GM18907 (cell line): ENCODE results near the gene PTPRG.

Source experiments
- ATAC-seq: cut with Tn5 transposase; IDR thresholded peaks from one replicate; pipeline ENCODE4 v1.9.1; 2021; ENCODE audit warnings: mild to moderate bottlenecking, moderate library complexity; ENCODE audit not compliant: unreplicated experiment

Gene PTPRG

GRCh38 chr3:61616586-61616985 lies 55.2 kb downstream of the PTPRG start:
- ATAC-seq = no peak

DNA sequence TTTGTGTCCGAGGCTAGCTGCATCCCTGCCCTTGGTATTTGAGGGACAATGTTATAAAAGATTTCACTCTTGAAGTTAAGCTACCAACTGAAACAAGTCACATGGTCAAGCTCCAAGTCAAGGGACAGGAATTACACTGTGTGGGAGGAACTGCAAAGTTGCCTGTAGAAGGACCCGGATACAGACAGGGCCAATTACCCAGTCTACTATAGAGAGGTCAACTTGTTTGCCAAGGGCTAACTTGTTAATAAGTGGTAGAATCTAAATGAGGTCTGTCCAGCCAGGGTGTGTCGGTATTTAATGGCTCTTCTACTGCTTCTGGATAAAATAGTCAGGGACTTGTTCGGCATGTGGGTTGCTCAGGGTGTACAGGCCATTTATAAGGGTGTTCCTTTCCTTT lies 55.7 kb downstream of the PTPRG start:
- ATAC-seq = no peak

DNA sequence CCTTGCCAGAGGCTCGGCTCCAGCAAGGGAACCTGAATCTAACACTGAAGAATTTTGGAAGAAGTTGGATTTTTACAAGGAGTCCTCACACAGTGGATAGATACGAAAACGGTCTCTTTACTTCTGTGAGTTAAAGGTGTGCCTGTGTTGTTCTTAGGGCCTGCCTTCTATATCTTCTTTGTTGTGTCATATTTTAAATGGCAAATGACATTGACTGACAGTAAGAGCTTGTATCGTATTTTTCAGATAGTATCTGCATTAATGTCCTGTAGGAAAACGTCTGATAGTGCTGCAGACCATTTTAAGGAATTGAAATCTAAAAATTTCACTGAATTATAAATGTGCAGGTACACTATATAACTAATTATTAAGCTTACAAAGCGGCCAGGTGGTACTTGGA lies 56.3 kb downstream of the PTPRG start:
- no peak for ATAC-seq

- no peak for ATAC-seq
Observed at GRCh38 chr3:61618231-61618630, 56.9 kb downstream of the PTPRG start.

- no peak for ATAC-seq
Observed at GRCh38 chr3:61618871-61619270, 57.5 kb downstream of the PTPRG start.

DNA sequence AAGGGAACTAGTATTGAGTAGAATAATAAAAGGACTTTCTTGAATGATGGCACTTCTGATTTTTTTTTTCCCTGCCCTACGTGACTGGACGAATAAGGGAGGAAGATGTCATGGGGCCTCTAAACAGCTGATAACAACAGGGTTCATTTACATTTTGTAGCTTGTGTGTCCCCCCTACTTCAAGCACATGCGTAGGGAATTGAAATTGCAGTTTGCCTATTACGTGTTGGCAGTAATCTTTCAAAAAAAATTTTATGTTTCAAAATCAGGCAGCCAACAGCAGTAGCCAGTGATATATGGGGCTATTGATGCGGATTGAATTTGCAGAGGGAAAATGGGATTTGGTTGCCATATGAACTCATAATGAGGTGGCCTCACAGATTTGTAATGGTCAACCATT lies 58.7 kb downstream of the PTPRG start:
- ATAC-seq = no peak

DNA sequence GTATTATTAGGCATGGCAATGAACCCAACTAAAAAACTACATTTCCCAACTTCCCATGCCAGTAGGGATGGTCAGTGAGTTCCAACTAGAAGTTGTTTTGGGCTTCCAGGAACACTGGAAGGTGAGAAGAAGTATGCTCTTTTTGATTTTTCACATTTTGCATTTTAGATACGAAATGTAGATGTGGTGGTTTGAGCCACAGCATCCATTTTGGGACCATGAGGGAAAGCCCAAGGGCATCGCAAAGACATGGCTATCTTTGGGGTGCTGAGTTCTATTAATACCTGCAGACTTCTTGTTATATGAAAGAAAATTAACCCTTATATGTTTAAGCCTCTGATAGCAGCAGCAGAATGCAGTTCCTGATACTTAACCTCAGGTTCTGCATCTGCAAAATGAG lies 62.9 kb downstream of the PTPRG start:
- no peak for ATAC-seq

DNA sequence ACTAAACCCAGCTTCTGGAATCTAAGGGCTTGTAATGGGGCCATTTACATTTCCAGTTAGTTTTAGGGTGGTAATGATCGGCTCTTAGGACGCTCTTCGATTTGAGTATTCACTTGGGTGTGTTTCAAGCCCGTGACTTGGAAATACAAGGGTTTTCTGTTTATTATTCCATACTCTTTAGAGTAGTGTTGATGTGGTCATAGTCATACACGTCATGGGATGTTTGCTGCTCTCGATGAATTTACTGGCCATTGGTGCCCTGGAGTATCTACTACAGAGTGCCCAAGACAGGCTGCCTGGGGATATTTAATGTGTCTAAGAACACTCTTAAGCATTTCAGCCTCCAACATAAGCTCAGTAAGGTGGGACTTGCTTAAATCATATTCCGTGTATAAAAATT lies 64.1 kb downstream of the PTPRG start:
- no peak for ATAC-seq

GRCh38 chr3:61626484-61626883 lies 65.1 kb downstream of the PTPRG start:
- ATAC-seq = no peak

GRCh38 chr3:61627768-61628185 lies 66.4 kb downstream of the PTPRG start:
- ATAC-seq = no peak

GRCh38 chr3:61628636-61629035 lies 67.3 kb downstream of the PTPRG start:
- ATAC-seq = no peak

DNA sequence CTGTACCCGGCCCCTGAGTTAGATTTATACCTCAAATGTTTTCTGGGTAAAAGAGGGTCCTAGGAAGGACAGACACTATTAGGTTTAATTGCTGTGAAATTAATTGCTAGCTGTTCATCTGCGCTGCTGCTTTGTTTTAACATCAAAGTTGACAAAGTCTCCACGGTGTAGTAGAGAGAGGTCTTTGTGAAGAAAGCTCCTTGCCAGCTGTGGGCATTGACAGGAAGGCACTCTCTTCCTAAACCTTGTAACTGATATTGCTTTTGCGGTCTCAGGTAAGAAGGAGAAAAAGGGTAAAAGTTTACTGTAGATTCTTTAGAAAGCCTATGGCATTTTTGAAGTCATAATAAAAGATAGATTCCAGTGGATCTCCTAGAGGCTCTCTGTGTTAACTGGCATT lies 68.1 kb downstream of the PTPRG start:
- ATAC-seq = no peak

DNA sequence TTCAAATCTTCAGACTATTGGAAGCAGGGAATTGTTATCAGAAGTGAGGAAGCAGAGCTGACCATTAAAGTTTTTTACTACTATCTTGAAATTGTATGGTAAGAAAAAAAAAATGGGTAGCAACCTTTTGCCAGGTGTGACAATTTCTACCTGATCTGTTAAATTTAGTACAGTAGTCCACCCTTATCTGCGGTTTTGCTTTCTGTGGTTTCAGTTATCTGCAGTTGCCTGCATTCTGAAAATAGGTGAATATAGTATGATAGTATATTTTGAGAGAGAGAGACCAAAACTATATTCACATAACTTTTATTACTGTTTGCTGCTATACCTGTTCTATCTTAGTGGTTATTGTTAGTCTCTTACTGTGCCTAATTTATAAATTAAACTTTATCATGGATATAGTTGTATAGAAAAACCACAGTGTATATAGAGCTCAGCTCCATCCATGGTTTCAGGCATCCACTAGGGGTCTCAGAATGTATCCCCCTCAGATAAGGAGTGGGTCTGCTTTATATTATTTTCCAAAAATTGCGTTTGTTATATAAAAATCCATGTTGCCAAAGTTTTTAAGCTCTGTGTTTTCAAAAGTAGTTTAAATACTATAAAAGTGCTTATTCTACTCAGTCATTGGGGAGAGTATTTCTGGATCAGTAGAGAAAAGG lies 69.9 kb downstream of the PTPRG start:
- ATAC-seq = no peak

DNA sequence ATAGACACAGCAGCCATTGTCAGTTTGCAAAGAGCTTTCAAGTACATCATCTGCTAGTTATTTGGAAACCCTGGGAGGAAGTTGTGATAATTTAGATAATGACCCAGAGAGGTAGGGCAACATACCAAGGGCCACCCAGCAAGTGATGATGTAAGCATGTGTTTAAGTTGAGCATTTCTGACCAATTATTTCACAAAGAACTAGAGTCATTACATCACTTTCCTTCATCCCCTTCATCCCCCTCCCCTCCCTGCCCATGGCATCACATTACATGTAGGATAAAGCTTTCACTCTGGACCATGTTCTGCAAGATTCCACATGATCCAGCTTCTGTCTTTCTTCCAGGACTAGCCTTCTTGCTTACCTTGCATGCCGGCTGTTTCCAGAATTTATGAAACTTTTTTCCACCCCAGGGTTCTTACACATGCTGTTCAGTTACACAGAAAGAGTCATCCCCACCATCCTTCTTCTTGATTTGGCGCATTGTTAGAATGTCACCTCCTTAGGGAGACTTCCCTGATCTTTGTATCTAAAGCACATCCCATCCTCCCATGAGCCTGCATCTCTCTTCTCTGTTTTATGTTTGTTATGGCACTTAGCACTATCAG lies 71.3 kb downstream of the PTPRG start:
- no peak for ATAC-seq

- ATAC-seq = no peak
Observed at GRCh38 chr3:61634678-61635077, 73.3 kb downstream of the PTPRG start.

DNA sequence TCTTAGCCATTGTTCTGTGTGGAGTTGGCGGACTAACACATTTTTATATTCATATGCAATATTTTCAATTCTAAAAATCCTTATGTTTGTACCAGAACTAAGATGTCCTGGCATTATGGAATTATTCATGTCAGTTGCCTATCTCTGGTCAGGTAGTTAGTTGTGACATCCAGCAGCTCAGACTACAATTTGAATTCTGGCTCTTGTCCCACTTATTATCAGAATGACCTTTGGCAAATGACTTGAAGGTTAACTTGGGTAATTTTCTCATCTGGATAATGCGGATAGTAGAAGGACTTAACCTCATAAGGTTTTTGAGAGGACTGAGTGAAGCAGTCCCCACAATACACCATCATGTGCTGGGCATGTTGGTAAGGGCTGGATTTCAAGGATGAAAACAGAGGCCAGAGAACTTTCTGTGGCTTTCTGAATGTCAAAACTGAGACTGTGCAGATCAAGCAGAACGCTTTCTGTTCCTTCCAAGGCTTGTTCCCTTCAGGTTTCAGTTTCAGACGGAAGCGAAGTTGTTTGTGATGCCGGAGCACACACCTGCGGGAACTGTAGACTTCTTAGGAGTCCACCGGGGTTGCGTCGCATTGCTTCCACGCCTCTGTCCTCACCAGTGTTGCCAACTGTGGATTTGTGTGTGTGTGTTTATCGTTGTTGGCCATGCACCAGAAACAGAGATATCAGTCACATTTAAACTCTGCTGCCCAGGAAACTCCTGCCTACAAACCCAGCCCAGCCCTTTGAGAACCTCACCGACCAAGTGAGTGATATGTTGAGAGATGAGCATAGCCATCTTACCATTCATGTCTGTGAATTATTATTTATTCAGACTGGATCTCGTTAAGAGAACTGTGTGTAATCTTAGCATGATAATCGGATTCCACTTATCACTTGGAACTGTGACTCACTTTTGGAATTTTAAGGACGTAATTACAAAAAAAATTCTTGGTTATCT lies 76.0 kb downstream of the PTPRG start:
- peak; percentile 89 for ATAC-seq

DNA sequence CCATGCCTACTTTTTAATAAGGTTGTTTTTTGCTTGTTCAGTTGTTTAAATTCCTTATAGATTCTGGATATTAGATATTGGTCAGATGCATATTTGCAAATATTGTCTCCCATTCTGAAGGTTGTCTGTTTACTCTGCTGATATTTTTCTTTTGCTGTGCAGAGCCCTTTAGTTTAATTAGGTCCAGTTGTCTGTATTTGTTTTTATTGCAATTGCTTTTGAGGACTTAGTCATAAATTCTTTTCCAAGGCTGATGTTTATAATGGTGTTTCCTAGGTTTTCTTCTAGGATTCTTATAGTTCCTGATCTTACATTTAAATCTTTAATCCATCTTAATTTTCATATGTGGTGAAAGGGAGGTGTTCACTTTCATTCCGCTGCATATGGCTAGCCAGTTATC lies 77.4 kb downstream of the PTPRG start:
- ATAC-seq = no peak

DNA sequence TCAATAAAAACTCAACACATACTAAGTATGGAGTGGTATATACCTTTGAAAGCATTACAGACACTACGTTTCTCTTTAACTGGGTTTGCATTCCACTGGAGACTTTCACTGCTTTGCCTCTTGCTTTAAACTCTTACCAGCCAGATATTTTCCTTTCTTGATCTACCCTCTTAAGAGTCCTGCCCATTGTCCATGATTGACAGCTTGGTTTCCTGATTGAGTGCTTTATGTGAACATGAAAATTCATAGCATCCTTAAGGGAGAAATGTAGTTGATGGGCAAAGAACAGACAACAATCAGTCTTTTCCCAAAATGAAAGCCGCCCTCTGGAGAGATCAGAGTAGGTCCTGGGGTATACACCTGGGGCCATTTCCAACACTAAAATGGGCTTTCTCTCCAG lies 78.6 kb downstream of the PTPRG start:
- ATAC-seq = no peak

GRCh38 chr3:61645148-61645547 lies 83.8 kb downstream of the PTPRG start:
- ATAC-seq = no peak

GRCh38 chr3:61646360-61646759 lies 85.0 kb downstream of the PTPRG start:
- no peak for ATAC-seq

- ATAC-seq = no peak
Observed at GRCh38 chr3:61646851-61647525, 85.6 kb downstream of the PTPRG start.
